ENCODE results near the gene ZNF600. TPM values are rescaled to one million over a fixed set of nuclear protein-coding genes. Genes with fewer than 3 reads are reported as not detected.
"Not testable (repeated sequence)": the region's sequence is repeated elsewhere in the genome, so short reads cannot be mapped to it uniquely, and the experiment has no call there.

ZNF600 gene
- total and polyA plus RNA-seq, 2 of the 13 experiments (the other 11 are each of a cell fraction or from before 2014, with no cell fraction given), result 15.0 to 16.4 TPM

GRCh38 chr19:52786464-52787354 is at the start of gene ZNF600 (continued):
- TF ChIP-seq PCBP1 (IDR thresholded peaks at IDR 0.05; ENCODE audit: borderline replicate concordance, low read depth, low read length) (0 out of 2 replicates have a peak, but pooled peaks have one; percentile 50), TFDP2 (CRISPR knock-in tag; IDR thresholded peaks at IDR 0.05) (0 out of 2 replicates have a peak, but pooled peaks have one; percentile 41), NR2C2 (CRISPR knock-in tag; IDR thresholded peaks at IDR 0.05; ENCODE audit: borderline replicate concordance) (peak; percentile 66; the same call in 1 of the 2 replicates), NONO (CRISPR knock-in tag; conservative IDR thresholded peaks at IDR 0.05) (0 out of 2 replicates have a peak, but pooled peaks have one; percentile 10), GABPA (CRISPR knock-in tag; IDR thresholded peaks at IDR 0.05; ENCODE audit: low read depth) (peak; percentile 44), NFKB2 (CRISPR knock-in tag; IDR thresholded peaks at IDR 0.05; ENCODE audit: borderline replicate concordance) (peak; percentile 72; the same call in 1 of the 2 replicates), ZNF770 (CRISPR knock-in tag; IDR thresholded peaks at IDR 0.05) (peak; percentile 53; the same call in 1 of the 2 replicates), ZFP82 (CRISPR knock-in tag; IDR thresholded peaks at IDR 0.05; ENCODE audit: borderline replicate concordance) (peak; percentile 48; the same call in 1 of the 2 replicates), GMEB1 (CRISPR knock-in tag; IDR thresholded peaks at IDR 0.05; ENCODE audit: borderline replicate concordance) (peak; percentile 41; the same call in 1 of the 2 replicates), HMGXB4 (CRISPR knock-in tag; IDR thresholded peaks at IDR 0.05; ENCODE audit: borderline replicate concordance in 1 of 2, low read depth in 1 of 2) (peak in 1 of 2 experiments; percentile 76; a peak in 3 of 4 replicates), PATZ1 (CRISPR knock-in tag; IDR thresholded peaks at IDR 0.05) (peak; percentile 54; the same call in 1 of the 2 replicates), ZNF788 (CRISPR knock-in tag; IDR thresholded peaks at IDR 0.05; ENCODE audit: borderline replicate concordance) (peak; percentile 19; the same call in 1 of the 2 replicates), KLF13 (CRISPR knock-in tag; IDR thresholded peaks at IDR 0.05) (0 out of 2 replicates have a peak, but pooled peaks have one; percentile 45), ZNF883 (CRISPR knock-in tag; IDR thresholded peaks at IDR 0.05; ENCODE audit: not compliant biosample characterization) (peak; percentile 27), HOXA5 (CRISPR knock-in tag; IDR thresholded peaks at IDR 0.05) (0 out of 2 replicates have a peak, but pooled peaks have one; percentile 16), DNMT3B (CRISPR knock-in tag; conservative IDR thresholded peaks at IDR 0.05) (peak; percentile 72; the same call in 1 of the 2 replicates)
- TF ChIP-seq NONO (IDR thresholded peaks at IDR 0.05); GABPA (IDR thresholded peaks at IDR 0.05; ENCODE audit: low read depth, low read length): not testable (repeated sequence)

All from HepG2 (cell line).